B cell (primary cell): Measurements from ENCODE around the gene SETBP1.

Experiments used
- CTCF ChIP-seq: fragments of 200-600 bp; IDR thresholded peaks from one replicate; pipeline ENCODE4 v1.8.0; 2022; ENCODE audit warnings: antibody characterized with exemption, mild to moderate bottlenecking
- EZH2 ChIP-seq: IDR thresholded peaks from 2 replicates; pipeline ENCODE4 v1.6.1; 2012; ENCODE audit warnings: borderline replicate concordance, low read depth, mild to moderate bottlenecking, moderate library complexity, low read length; ENCODE audit not compliant: insufficient read depth, poor library complexity, severe bottlenecking

- no peak for TF ChIP-seq CTCF
- TF ChIP-seq EZH2 = no peak
Measured at GRCh38 chr18:44747157-44747556, 66.5 kb downstream of the SETBP1 start.
